HS-27A (cell line): ENCODE results near the gene KDM6A.
A peak's percentile ranks its signal among the peaks of the same experiment; 100 is the strongest.
"Not testable (repeated sequence)": the region's sequence is repeated elsewhere in the genome, so short reads cannot be mapped to it uniquely, and the experiment has no call there.

ENCODE experiments used
- DNase-seq: peaks from one replicate; pipeline ENCODE4 v3.0.0-alpha.2; 2012; ENCODE audit warnings: low read depth, missing footprints

KDM6A gene

DNA sequence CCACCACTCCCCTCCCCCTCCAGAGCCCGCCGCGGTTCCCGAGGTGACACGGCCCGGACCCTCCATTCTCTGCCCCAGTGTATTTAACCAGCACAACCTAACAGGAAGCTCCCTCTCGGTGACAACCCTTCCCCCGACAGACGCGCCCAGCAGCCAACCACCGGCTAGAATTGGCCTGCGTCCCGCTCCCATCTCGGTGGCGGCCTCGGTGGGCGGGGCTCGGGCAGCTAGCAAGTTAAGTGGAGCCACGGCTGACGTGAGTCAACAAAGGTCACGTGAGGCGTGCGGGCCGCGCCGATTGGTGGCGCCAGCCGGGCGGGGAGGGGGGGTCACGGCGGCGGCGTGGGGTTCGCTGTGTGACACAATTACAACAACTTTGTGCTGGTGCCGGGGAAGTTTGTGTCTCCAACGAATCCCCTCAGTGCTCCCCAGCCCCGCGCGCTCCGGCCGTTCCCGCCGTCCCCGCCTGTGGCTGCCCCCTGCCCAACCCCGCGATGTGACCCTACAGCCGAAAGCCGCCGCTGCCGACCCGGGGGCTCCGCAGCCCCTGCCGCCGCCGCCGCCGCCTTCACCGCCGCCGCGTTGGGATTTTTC, at the start of gene KDM6A:
KDM6A (plus strand) TSS at position 368 of the 594 bp plus-strand sequence. CDS start 364 bp downstream, outside the sequence.
- DNase-seq, result peak; percentile 74

DNA sequence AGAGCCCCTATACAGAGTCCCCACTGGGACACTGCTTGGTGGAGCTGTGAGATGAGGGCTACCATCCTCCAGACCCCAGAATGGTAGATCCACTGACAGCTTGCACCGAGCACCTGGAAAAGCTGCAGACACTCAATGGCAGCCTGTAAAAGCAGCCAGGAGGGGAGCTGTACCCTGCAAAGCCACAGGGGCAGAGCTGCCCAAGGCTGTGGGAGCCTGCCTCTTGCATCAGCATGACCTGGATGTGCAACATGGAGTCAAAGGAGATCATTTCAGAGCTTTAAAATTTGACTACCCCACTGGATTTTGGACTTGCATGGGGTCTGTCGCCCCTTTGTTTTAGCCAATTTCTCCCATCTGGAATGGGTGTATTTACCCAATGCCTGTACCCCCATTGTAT, 49.8 kb upstream of the KDM6A start:
- DNase-seq, result not testable (repeated sequence)

DNA sequence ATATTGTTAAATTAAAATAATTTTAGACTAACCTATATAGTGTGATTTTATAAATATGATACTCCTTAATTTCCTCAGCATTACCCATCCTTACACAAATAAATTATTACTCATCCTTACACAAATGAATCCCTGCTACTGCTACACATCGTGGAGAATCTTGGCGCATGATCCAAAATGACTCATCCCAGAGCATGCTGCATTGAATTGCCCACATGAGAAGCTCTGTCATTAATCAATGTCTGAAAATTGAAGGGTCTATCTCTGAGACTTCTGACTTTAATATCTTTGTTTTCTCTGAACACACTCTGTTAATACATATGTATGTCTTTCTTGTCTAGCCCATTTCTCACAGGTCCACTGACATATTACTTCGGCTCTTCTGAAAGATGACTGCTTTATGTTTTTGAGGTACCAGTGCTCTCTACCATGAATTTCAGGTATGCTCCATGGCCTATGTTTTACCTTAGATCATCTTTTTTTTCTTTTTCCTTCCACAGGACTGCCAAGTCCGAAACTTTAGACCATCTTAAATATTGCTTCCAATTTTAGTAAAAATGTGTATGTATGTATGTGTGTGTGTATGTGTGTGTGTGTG, 44.9 kb upstream of the KDM6A start:
- no peak for DNase-seq

DNA sequence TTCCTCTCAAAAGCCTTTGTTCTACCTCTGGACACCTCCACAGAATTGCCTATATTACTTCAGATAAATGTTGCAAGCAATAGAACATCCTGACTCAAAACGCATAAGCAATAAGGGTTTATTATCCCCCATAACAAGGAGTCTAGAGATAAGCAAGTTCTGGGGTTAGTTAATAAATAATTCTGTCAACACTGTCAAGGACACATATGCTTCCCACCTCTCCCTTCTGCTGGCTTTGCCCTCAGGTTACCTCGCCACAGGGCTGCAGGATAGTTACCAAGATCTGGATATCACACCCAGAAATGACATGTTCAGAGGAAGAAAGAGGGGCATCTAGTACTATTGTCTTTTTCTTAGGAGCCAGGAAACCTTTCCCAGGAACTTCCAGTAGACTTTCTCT, 43.2 kb upstream of the KDM6A start:
- no peak for DNase-seq

DNA sequence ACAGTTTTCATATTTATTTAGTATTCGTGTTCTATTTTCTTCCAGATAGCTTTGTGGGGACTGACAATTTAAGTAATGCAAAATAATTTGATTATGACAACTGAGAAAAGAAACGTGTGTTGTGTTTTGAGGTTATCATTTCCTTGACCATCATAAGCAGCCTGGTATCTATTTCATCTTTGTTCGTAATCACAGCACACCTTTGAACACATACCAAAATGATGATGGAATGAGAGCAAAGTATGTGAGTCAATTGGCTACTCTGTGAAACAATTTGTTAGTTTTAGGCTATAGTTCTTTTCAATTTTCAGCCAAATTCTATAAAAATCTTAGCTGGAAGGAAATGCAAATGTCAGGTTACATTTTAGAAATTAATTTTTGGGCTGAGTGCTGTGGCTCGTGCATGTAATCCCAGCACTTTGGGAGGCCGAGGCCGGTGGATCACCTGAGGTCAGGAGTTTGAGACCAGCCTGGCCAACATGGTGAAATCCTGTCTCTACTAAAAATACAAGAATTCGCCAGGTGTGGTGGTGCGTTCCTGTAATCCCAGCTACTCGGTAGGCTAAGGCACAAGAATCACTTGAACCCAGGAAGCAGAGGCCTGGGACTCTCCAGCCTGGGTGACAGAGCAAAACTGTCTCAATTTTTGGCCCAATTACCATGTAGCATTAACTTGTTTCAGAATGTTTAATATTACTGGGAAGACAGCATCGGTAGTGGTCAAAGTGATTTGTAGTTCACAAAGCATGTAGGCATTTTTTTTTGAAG, 30.3 kb upstream of the KDM6A start:
- DNase-seq, result no peak

GRCh38 chrX:44843318-44843702, 29.7 kb upstream of the KDM6A start:
- no peak for DNase-seq

DNA sequence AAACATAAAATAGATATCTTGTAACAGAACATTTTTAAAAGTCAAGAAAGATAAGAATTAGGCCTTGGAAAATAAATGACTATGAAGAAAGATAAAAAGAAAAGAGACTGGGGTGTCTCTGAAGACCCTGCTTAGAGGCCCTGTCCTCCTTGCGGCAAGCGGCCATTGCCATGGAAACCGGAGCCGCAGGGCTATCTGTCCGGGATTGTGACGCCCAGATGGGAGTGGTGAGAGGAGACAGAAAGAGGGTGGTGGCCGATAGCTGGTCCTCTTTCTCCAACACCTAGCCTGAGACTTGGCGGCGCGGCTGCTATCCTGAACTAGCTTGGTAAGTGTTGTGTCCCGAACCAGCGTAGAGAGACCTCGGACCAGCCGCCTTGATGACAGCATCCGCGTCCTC, 29.2 kb upstream of the KDM6A start, which contains the start of gene DUSP21:
DUSP21 (plus strand) TSS at position 269 of the 400 bp plus-strand sequence; CDS start at position 381, 112 bp downstream.
- DNase-seq, result no peak

DNA sequence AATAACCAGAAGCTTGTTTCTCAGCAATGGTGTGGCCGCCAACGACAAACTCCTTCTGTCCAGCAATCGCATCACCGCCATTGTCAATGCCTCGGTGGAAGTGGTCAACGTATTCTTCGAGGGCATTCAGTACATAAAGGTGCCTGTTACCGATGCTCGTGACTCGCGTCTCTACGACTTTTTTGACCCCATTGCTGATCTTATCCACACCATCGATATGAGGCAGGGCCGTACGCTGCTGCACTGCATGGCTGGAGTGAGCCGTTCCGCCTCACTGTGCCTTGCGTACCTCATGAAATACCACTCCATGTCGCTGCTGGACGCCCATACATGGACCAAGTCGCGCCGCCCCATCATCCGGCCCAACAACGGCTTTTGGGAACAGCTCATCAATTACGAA, 28.8 kb upstream of the KDM6A start:
- DNase-seq, result no peak

DNA sequence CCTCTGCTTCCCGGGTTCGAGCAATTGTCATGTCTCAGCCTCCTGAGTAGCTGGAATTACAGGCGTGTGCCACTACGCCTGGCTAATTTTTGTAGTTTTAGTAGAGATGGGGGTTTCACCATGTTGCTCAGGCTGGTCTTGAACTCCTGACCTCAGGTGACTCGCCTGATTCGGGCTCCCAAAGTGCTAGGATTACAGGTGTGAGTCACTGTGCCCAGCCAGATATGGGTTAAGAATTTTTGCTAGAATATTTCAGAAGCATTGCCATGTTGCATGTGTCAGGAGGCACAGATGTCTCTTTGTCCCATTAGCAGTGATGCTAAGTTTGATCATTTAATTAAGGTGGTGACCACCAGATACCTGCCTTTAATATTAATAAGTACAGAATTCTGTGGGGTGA, 22.1 kb upstream of the KDM6A start:
- not testable (repeated sequence) for DNase-seq

- no peak for DNase-seq
These were observed 1.8 kb upstream of the KDM6A start for GRCh38 chrX:44871114-44871645.

- no peak for DNase-seq
These were observed 812 bp upstream of the KDM6A start for GRCh38 chrX:44871931-44872820.

DNA sequence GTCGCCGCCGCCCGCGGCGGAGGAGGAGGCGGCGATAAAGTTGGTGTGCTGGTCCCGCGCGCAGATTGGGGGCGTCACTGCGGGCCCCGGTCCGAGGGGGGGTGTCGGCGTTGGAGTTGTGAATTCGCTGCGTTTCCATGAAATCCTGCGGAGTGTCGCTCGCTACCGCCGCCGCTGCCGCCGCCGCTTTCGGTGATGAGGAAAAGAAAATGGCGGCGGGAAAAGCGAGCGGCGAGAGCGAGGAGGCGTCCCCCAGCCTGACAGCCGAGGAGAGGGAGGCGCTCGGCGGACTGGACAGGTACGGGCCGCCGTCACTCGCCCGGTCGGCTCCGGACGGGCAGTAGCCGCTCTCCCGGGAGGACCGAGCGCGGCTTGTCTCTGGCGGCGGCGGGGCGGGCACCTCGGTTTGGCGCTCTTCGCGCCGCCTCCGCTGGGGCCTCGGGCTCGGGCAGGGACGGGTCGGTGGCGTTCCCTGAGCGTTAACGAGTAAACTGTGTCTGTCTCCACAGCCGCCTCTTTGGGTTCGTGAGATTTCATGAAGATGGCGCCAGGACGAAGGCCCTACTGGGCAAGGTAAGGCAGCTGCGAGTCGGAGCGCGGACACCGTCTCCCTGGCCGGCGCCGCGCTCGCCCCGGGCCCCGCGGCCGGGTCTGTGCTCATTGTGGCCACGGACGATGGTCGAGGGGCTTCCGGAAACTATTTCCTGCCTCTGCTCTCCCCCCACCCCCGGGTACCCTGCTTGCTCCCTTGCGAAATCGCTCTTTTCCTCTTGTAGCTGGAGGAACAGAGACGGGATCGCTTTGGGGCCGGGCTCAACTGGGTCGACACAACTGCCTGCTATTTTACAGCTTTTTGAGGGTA, 658 bp downstream of the KDM6A start:
- DNase-seq, result peak; percentile 9

- DNase-seq, result peak; percentile 2
These were observed 1.6 kb downstream of the KDM6A start for GRCh38 chrX:44874420-44875184.

DNA sequence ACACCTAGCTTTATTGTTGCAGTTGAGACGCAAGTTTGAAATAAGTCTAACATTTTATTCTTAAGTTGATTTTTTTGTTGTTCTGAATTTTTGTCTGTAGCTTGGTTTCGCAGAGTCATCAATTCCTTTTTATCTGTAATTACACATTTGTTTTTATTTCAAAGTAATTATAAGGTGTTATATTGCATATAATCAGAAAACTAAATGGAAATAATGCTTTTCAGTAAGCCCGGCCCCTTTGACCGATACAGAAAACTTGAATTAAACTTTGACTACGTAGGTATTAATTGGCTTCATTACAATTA, 2.1 kb downstream of the KDM6A start:
- no peak for DNase-seq

GRCh38 chrX:44876086-44876485, 3.1 kb downstream of the KDM6A start:
- DNase-seq, result no peak

DNA sequence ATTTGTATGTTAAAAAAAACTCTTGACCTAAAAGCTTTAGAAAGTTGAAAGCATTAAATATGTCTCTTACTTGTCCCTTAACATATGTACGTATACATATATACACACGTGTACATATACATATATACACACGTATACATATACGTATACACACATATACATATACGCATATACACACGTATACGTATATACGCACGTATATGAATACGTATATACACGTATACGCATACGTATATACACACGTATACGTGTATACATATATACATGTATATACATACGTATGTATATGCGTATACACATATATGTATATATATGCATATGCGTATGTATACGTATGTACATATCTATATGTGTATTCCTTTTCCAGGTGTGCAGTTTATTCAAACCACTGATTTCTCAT, 3.8 kb downstream of the KDM6A start:
- no peak for DNase-seq

GRCh38 chrX:44878780-44879179, 5.8 kb downstream of the KDM6A start:
- no peak for DNase-seq

GRCh38 chrX:44881549-44881948, 8.6 kb downstream of the KDM6A start:
- DNase-seq, result no peak

DNA sequence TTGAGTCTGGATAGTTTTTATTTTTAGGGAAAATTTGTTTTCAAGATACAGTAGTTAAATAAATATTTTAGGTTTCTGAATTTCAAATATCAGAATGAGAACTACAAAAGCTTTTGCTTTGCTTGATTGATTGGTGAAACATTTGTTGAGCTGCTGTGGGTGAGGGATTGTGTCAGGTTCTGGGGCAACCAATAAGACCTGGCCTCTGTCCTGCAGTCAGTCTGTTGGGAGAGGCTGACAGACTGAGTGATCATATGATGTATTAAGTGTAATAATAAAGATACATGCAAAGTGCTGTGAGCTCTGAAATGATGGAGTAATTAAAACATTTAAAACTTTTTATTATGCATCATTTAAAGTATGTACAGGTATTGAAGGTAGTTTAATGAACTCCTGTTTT, 9.6 kb downstream of the KDM6A start:
- no peak for DNase-seq

- DNase-seq, result no peak
These were observed 12.0 kb downstream of the KDM6A start for GRCh38 chrX:44884944-44885343.
